GM13977 (cell line): ENCODE measurements around the gene COL4A2.

Source experiments
- DNase-seq: peaks from one replicate; pipeline ENCODE4 v3.0.0; 2012; ENCODE audit warnings: low spot score
- CTCF ChIP-seq: IDR thresholded peaks from 2 replicates; pipeline ENCODE4 v1.5.1; 2012; ENCODE audit warnings: mild to moderate bottlenecking, control low read depth; ENCODE audit not compliant: insufficient read depth; ENCODE audit errors: extremely low read depth, missing control alignments
- in situ Hi-C: fragments of 300-500 bp; cut with MboI; formaldehyde crosslinking; loops from one replicate; pipeline ENCODE4 v1.12.0; 2022; ENCODE audit warnings: low sequenced_read_pairs, low pct_unique_long_range_greater_than_20kb, mixed read lengths, inconsistent platforms; ENCODE audit not compliant: unreplicated experiment

COL4A2 gene

GRCh38 chr13:110463871-110464510 lies 156.9 kb downstream of the COL4A2 start:
- no peak for DNase-seq
- in situ Hi-C loops = loop anchor here (25.0 kb wide), 2 partner anchors 98 to 348 kb away; partner anchors contain the start of gene RAB20
- no peak for TF ChIP-seq CTCF

GRCh38 chr13:110464556-110465333 lies 157.7 kb downstream of the COL4A2 start:
- DNase-seq = no peak
- in situ Hi-C loops = loop anchor here (25.0 kb wide), 2 partner anchors 98 to 348 kb away; partner anchors contain the start of gene RAB20

GRCh38 chr13:110465696-110466095 lies 158.6 kb downstream of the COL4A2 start:
- no peak for DNase-seq
- in situ Hi-C loops = loop anchor here (25.0 kb wide), 2 partner anchors 97 to 347 kb away; partner anchors contain the start of gene RAB20
- no peak for TF ChIP-seq CTCF

More at GRCh38 chr13:110464556-110465333, 157.7 kb downstream of the COL4A2 start:
- no peak for TF ChIP-seq CTCF

GRCh38 chr13:110466266-110466915 lies 159.3 kb downstream of the COL4A2 start:
- in situ Hi-C loops = loop anchor here (25.0 kb wide), 2 partner anchors 96 to 346 kb away; partner anchors contain the start of gene RAB20
- TF ChIP-seq CTCF = no peak
- DNase-seq = no peak

- in situ Hi-C loops = loop anchor here (25.0 kb wide), 2 partner anchors 95 to 345 kb away; partner anchors contain the start of gene RAB20
- DNase-seq = no peak
- no peak for TF ChIP-seq CTCF
Measured at GRCh38 chr13:110467516-110468110, 160.5 kb downstream of the COL4A2 start.

GRCh38 chr13:110468986-110469495 lies 162.0 kb downstream of the COL4A2 start:
- DNase-seq = no peak
- no peak for TF ChIP-seq CTCF
- in situ Hi-C loops = loop anchor here (25.0 kb wide), 2 partner anchors 93 to 343 kb away; partner anchors contain the start of gene RAB20
